ENCODE data around the gene EFNA5. TPM values are rescaled to one million over a fixed set of nuclear protein-coding genes. Genes with fewer than 3 reads are reported as not detected.

EFNA5 gene
- polyA plus RNA-seq, 1 donor (not counting 4 experiments of a cell fraction or from before 2014, with no cell fraction given): 4.8 TPM

GRCh38 chr5:107431536-107431935 lies 239.2 kb downstream of the EFNA5 start:
- Histone ChIP-seq H3K9me3 (ENCODE audit: control insufficient read depth, low read depth, low read length) (no peaks in the 10 kb centered on the region), H3K4me3 (ENCODE audit: control insufficient read depth in 2 of 3, extremely low read depth in 1 of 3, insufficient read depth in 2 of 3, low read depth in 1 of 3, low read length in 3 of 3) (no peak overlapping the region), H3K9me1 (ENCODE audit: control insufficient read depth, extremely low read depth, insufficient read depth, low read length) (no peaks in the 10 kb centered on the region), H3K9ac (ENCODE audit: control insufficient read depth, extremely low read depth, insufficient read depth, low read length) (no peak overlapping the region), H3K79me2 (ENCODE audit: control insufficient read depth, insufficient read depth, low read length) (no peaks in the 10 kb centered on the region), H3K4me2 (ENCODE audit: control insufficient read depth, extremely low read depth, insufficient read depth, low read depth, low read length) (no peak overlapping the region), H3K4me1 (ENCODE audit: control insufficient read depth, extremely low read depth, insufficient read depth, low read length) (peaks cover 13% of the 10 kb centered on the region), H4K20me1 (ENCODE audit: control insufficient read depth, extremely low read depth, insufficient read depth, low read length) (no peaks in the 10 kb centered on the region), H3K36me3 (ENCODE audit: control insufficient read depth in 2 of 2, extremely low read depth in 1 of 2, insufficient read depth in 2 of 2, low read length in 2 of 2) (no peaks in the 10 kb centered on the region), H2AFZ (ENCODE audit: control insufficient read depth, low read length) (no peak overlapping the region), H3K27ac (ENCODE audit: control insufficient read depth, insufficient read depth, low read length) (no peak overlapping the region), H3K27me3 (ENCODE audit: control insufficient read depth, extremely low read depth, insufficient read depth, low read length) (no peaks in the 10 kb centered on the region)
- TF ChIP-seq EZH2 (IDR thresholded peaks at IDR 0.05; ENCODE audit: low read length) (no peak), CTCF (optimal IDR thresholded peaks at IDR 0.05 in 1 of 3, IDR thresholded peaks at IDR 0.05 in 1 of 3, conservative IDR thresholded peaks at IDR 0.05 in 1 of 3; ENCODE audit: extremely low read depth in 1 of 3, insufficient read depth in 2 of 3, low read length in 3 of 3) (no peak)
- DNase-seq (ENCODE audit: low read depth, low spot score) (no peak), FAIRE-seq (no peak)
- dilution Hi-C loops (cut with MboI; ENCODE audit: extremely low pct_ligation_motif_present, low sequenced_read_pairs): no loop called here

GRCh38 chr5:107430071-107430625 lies 240.6 kb downstream of the EFNA5 start:
- FAIRE-seq: no peak
- no peaks in the 10 kb centered on the region for H3K79me2 ChIP-seq (ENCODE audit: control insufficient read depth, insufficient read depth, low read length)

More at GRCh38 chr5:107430071-107430625, 240.6 kb downstream of the EFNA5 start:
- no peaks in the 10 kb centered on the region for H3K9me1 ChIP-seq (ENCODE audit: control insufficient read depth, extremely low read depth, insufficient read depth, low read length)
- H3K27ac ChIP-seq (ENCODE audit: control insufficient read depth, insufficient read depth, low read length): no peak overlapping the region
- H3K27me3 ChIP-seq (ENCODE audit: control insufficient read depth, extremely low read depth, insufficient read depth, low read length): no peaks in the 10 kb centered on the region
- H2AFZ ChIP-seq (ENCODE audit: control insufficient read depth, low read length): no peak overlapping the region
- no peak overlapping the region for H3K9ac ChIP-seq (ENCODE audit: control insufficient read depth, extremely low read depth, insufficient read depth, low read length)
- DNase-seq (ENCODE audit: low read depth, low spot score): no peak
- no peaks in the 10 kb centered on the region for H3K36me3 ChIP-seq (ENCODE audit: control insufficient read depth in 2 of 2, extremely low read depth in 1 of 2, insufficient read depth in 2 of 2, low read length in 2 of 2)
- TF ChIP-seq CTCF (optimal IDR thresholded peaks at IDR 0.05 in 1 of 3, IDR thresholded peaks at IDR 0.05 in 1 of 3, conservative IDR thresholded peaks at IDR 0.05 in 1 of 3; ENCODE audit: extremely low read depth in 1 of 3, insufficient read depth in 2 of 3, low read length in 3 of 3) (no peak), EZH2 (IDR thresholded peaks at IDR 0.05; ENCODE audit: low read length) (no peak)
- no peak overlapping the region for H3K4me3 ChIP-seq (ENCODE audit: control insufficient read depth in 2 of 3, extremely low read depth in 1 of 3, insufficient read depth in 2 of 3, low read depth in 1 of 3, low read length in 3 of 3)
- H3K4me1 ChIP-seq (ENCODE audit: control insufficient read depth, extremely low read depth, insufficient read depth, low read length): peaks cover 25% of the 10 kb centered on the region
- H4K20me1 ChIP-seq (ENCODE audit: control insufficient read depth, extremely low read depth, insufficient read depth, low read length): no peaks in the 10 kb centered on the region
- H3K9me3 ChIP-seq (ENCODE audit: control insufficient read depth, low read depth, low read length): no peaks in the 10 kb centered on the region
- dilution Hi-C loops (cut with MboI; ENCODE audit: extremely low pct_ligation_motif_present, low sequenced_read_pairs): no loop called here
- no peak overlapping the region for H3K4me2 ChIP-seq (ENCODE audit: control insufficient read depth, extremely low read depth, insufficient read depth, low read depth, low read length)

Data from keratinocyte (primary cell).